Measurements from ENCODE around the gene SOCS2.

The SOCS2 gene

GRCh38 chr12:93573552-93574223 lies 1.2 kb downstream of the SOCS2 start:
- Histone ChIP-seq H3K4me3 (replicated peaks; ENCODE audit: low read depth, low read length) (peak overlapping the region; percentile 63), H3K36me3 (ENCODE audit: control insufficient read depth, insufficient read depth, low read length) (no peaks in the 10 kb centered on the region), H3K27me3 (replicated peaks; ENCODE audit: control insufficient read depth, insufficient read depth, low read length) (peaks cover 4% of the 10 kb centered on the region)
- TF ChIP-seq CTCF (IDR thresholded peaks at IDR 0.05; ENCODE audit: insufficient read depth, low read length, poor library complexity, severe bottlenecking) = no peak
- DNase-seq (ENCODE audit: extremely low read depth, insufficient read length) = no peak

- no peak for TF ChIP-seq CTCF (IDR thresholded peaks at IDR 0.05; ENCODE audit: insufficient read depth, low read length, poor library complexity, severe bottlenecking)
- Histone ChIP-seq H3K4me3 (replicated peaks; ENCODE audit: low read depth, low read length) (no peak overlapping the region), H3K36me3 (ENCODE audit: control insufficient read depth, insufficient read depth, low read length) (no peaks in the 10 kb centered on the region), H3K27me3 (replicated peaks; ENCODE audit: control insufficient read depth, insufficient read depth, low read length) (peaks cover 2% of the 10 kb centered on the region)
- no peak for DNase-seq (ENCODE audit: extremely low read depth, insufficient read length)
Measured at GRCh38 chr12:93577222-93577621, 4.7 kb downstream of the SOCS2 start.

- H3K36me3 ChIP-seq (ENCODE audit: control insufficient read depth, insufficient read depth, low read length) = no peaks in the 10 kb centered on the region
- DNase-seq (ENCODE audit: extremely low read depth, insufficient read length) = no peak
- TF ChIP-seq CTCF (IDR thresholded peaks at IDR 0.05; ENCODE audit: insufficient read depth, low read length, poor library complexity, severe bottlenecking) = no peak
- H3K27me3 ChIP-seq (replicated peaks; ENCODE audit: control insufficient read depth, insufficient read depth, low read length) = no peaks in the 10 kb centered on the region
- H3K4me3 ChIP-seq (replicated peaks; ENCODE audit: low read depth, low read length) = no peak overlapping the region
Measured at GRCh38 chr12:93578221-93578620, 5.7 kb downstream of the SOCS2 start.

GRCh38 chr12:93580682-93581081 lies 8.2 kb downstream of the SOCS2 start:
- H3K27me3 ChIP-seq (replicated peaks; ENCODE audit: control insufficient read depth, insufficient read depth, low read length) = no peaks in the 10 kb centered on the region
- TF ChIP-seq CTCF (IDR thresholded peaks at IDR 0.05; ENCODE audit: insufficient read depth, low read length, poor library complexity, severe bottlenecking) = no peak
- no peaks in the 10 kb centered on the region for H3K36me3 ChIP-seq (ENCODE audit: control insufficient read depth, insufficient read depth, low read length)

GRCh38 chr12:93581370-93581769 lies 8.9 kb downstream of the SOCS2 start:
- Histone ChIP-seq H3K4me3 (replicated peaks; ENCODE audit: low read depth, low read length) (no peak overlapping the region), H3K27me3 (replicated peaks; ENCODE audit: control insufficient read depth, insufficient read depth, low read length) (no peaks in the 10 kb centered on the region), H3K36me3 (ENCODE audit: control insufficient read depth, insufficient read depth, low read length) (no peaks in the 10 kb centered on the region)
- TF ChIP-seq CTCF (IDR thresholded peaks at IDR 0.05; ENCODE audit: insufficient read depth, low read length, poor library complexity, severe bottlenecking) = no peak
- no peak for DNase-seq (ENCODE audit: extremely low read depth, insufficient read length)

More at GRCh38 chr12:93580682-93581081, 8.2 kb downstream of the SOCS2 start:
- no peak overlapping the region for H3K4me3 ChIP-seq (replicated peaks; ENCODE audit: low read depth, low read length)
- DNase-seq (ENCODE audit: extremely low read depth, insufficient read length) = no peak

GRCh38 chr12:93582351-93582750 lies 9.9 kb downstream of the SOCS2 start:
- no peak for DNase-seq (ENCODE audit: extremely low read depth, insufficient read length)
- no peaks in the 10 kb centered on the region for H3K27me3 ChIP-seq (replicated peaks; ENCODE audit: control insufficient read depth, insufficient read depth, low read length)
- no peak for TF ChIP-seq CTCF (IDR thresholded peaks at IDR 0.05; ENCODE audit: insufficient read depth, low read length, poor library complexity, severe bottlenecking)

More at GRCh38 chr12:93582351-93582750, 9.9 kb downstream of the SOCS2 start:
- Histone ChIP-seq H3K4me3 (replicated peaks; ENCODE audit: low read depth, low read length) (no peak overlapping the region), H3K36me3 (ENCODE audit: control insufficient read depth, insufficient read depth, low read length) (no peaks in the 10 kb centered on the region)

Data from GM06990 (cell line).